Body of pancreas (tissue), 4 donors: ENCODE measurements around the gene PRKRIP1.

Experiments
- CTCF ChIP-seq, 7 experiments: fragments of 450-650 bp in 4 of 7; fragments of 200-600 bp in 3 of 7; sonication (generic) in 3 of 7; IDR thresholded peaks; one replicate each; pipeline ENCODE4 v1.5.1; 2016 to 2019; ENCODE audit warnings: antibody characterized with exemption in 7 of 7
- POLR2A ChIP-seq, 3 donors: fragments of 450-650 bp; IDR thresholded peaks; one replicate each; pipeline ENCODE4 v1.6.1; 2016; ENCODE audit warnings: antibody characterized with exemption in 3 of 3, mild to moderate bottlenecking in 2 of 3

- TF ChIP-seq CTCF (IDR thresholded peaks at IDR 0.05) (no peak), POLR2A (IDR thresholded peaks at IDR 0.05) (no peak)
These were observed 19.6 kb downstream of the PRKRIP1 start for GRCh38 chr7:102415685-102416225.
